ENCODE results near the gene VCAN.

GRCh38 chr5:83570916-83571315 lies 99.4 kb downstream of the VCAN start:
- TF ChIP-seq POLR2A (IDR thresholded peaks at IDR 0.05; ENCODE audit: low read length) = no peak
- TF ChIP-seq GATA1 (IDR thresholded peaks at IDR 0.05; ENCODE audit: low read depth, low read length) = no peak

Measured in erythroblast (primary cell).